Sigmoid colon (tissue), 7 donors: ENCODE measurements around the gene ITPR2. TPM values are rescaled to one million over a fixed set of nuclear protein-coding genes. Genes with fewer than 3 reads are reported as not detected.

Experiments
- DNase-seq: peaks from one replicate; pipeline ENCODE4 v3.0.0-alpha.2; 2019
- H3K27ac ChIP-seq, 4 donors: fragments of 200-600 bp; sonication (generic); one replicate each; pipeline ENCODE4 v1.5.1; 2016 to 2019; ENCODE audit warnings: mild to moderate bottlenecking in 1 of 4
- H3K27me3 ChIP-seq, 3 donors: fragments of 200-600 bp; sonication (generic); one replicate each; pipeline ENCODE4 v1.5.1; 2019; ENCODE audit warnings: mild to moderate bottlenecking in 1 of 3
- H3K36me3 ChIP-seq, 4 donors: fragments of 200-600 bp; sonication (generic); one replicate each; pipeline ENCODE4 v1.5.1; 2016 to 2019
- H3K4me1 ChIP-seq, 4 donors: fragments of 200-600 bp; sonication (generic); one replicate each; pipeline ENCODE4 v1.5.1; 2017 to 2019
- H3K4me3 ChIP-seq, 4 donors: fragments of 200-600 bp; sonication (generic); one replicate each; pipeline ENCODE4 v1.5.1; 2017 to 2019; ENCODE audit warnings: mild to moderate bottlenecking in 2 of 4, moderate library complexity in 1 of 4
- H3K9me3 ChIP-seq, 4 donors: fragments of 200-600 bp in 3 of 4; sonication (generic) in 3 of 4; one replicate each; pipeline versions ENCODE4 v1.5.1 to v1.6.1; 2013 to 2019
- EP300 ChIP-seq, 4 donors: sonication (generic); formaldehyde crosslinking; IDR thresholded peaks; one replicate each; pipeline ENCODE4 v1.6.1; 2017; ENCODE audit warnings: antibody characterized with exemption in 4 of 4
- POLR2A ChIP-seq, 2 donors: fragments of 450-650 bp; IDR thresholded peaks; one replicate each; pipeline ENCODE4 v1.6.1; 2016; ENCODE audit warnings: antibody characterized with exemption in 2 of 2, mild to moderate bottlenecking in 2 of 2, moderate library complexity in 2 of 2
- POLR2AphosphoS5 ChIP-seq, 4 donors: sonication (generic); formaldehyde crosslinking; IDR thresholded peaks; one replicate each; pipeline ENCODE4 v1.6.1; 2017; ENCODE audit warnings: antibody characterized with exemption in 4 of 4
- WGBS, 2 donors: extraction: QIAGEN DNeasy Blood & Tissue Kit; methylation state at CpG; one replicate each; pipeline ENCODE4 v1.1.7; 2013; 5-methylcytosine and 5-hydroxymethylcytosine counted together
- intact Hi-C: fragments of 100-400 bp; cut with DNase I; formaldehyde crosslinking; loops from one replicate; pipeline ENCODE4 v1.15.1; 2023
- polyA plus RNA-seq, 3 donors: library from polyadenylated mRNA; stranded (reverse); fragments of 200-250 nt; gene quantifications; one replicate each; pipeline ENCODE4 v1.2.3, GENCODE V29; 2013
- total RNA-seq, 4 donors: library from RNA; depleted of rRNA; stranded (reverse); fragments of >200 nt; gene quantifications; one replicate each; pipeline ENCODE4 v1.1.0, GENCODE V29; 2016
- TF ChIP-seq, protein P1 (sequence below), 4 experiments: fragments of 450-650 bp in 3 of 4; fragments of 200-600 bp in 1 of 4; IDR thresholded peaks; one replicate each; pipeline ENCODE4 v1.5.1; 2016 to 2019; ENCODE audit warnings: antibody characterized with exemption in 4 of 4, mild to moderate bottlenecking in 3 of 4, moderate library complexity in 2 of 4
- donor health status: healthy with polysubstance abuse.
- donor health status: Bipolar disorder and iron deficiency.
- donor health status: healthy.

ITPR2 gene
- total and polyA plus RNA-seq, 7 donors, result 1.4 to 78.1 (median 58.9) TPM

DNA sequence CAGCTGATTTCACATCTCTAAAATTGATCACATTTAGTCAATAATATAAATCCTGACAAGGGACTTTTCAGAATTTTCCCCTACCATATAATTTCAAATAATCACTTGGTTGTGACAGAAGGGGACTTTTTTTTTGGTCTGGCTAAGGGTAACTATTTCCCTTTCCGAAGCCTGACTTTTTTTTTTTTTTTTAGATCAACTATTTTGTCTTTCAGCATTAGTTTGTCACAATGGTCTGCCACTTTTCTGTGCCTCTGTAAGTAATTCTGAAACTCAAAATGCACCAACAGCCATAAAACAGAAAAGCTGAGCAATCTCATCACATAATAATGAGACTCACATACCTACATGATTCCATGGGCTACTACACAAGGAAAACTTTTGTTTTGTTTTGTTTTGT is 371.2 kb downstream of the ITPR2 start:
- intact Hi-C loops, result no loop called here
- no peaks in the 10 kb centered on the region for H3K4me1 ChIP-seq
- no peak for TF ChIP-seq POLR2AphosphoS5 (IDR thresholded peaks at IDR 0.05)
- TF ChIP-seq, protein P1, sequence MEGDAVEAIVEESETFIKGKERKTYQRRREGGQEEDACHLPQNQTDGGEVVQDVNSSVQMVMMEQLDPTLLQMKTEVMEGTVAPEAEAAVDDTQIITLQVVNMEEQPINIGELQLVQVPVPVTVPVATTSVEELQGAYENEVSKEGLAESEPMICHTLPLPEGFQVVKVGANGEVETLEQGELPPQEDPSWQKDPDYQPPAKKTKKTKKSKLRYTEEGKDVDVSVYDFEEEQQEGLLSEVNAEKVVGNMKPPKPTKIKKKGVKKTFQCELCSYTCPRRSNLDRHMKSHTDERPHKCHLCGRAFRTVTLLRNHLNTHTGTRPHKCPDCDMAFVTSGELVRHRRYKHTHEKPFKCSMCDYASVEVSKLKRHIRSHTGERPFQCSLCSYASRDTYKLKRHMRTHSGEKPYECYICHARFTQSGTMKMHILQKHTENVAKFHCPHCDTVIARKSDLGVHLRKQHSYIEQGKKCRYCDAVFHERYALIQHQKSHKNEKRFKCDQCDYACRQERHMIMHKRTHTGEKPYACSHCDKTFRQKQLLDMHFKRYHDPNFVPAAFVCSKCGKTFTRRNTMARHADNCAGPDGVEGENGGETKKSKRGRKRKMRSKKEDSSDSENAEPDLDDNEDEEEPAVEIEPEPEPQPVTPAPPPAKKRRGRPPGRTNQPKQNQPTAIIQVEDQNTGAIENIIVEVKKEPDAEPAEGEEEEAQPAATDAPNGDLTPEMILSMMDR (IDR thresholded peaks at IDR 0.05), result no peak
- no peak for TF ChIP-seq EP300 (IDR thresholded peaks at IDR 0.05)
- no peak for TF ChIP-seq POLR2A (IDR thresholded peaks at IDR 0.05)
- H3K27ac ChIP-seq, result no peak overlapping the region
- H3K27me3 ChIP-seq, result no peaks in the 10 kb centered on the region
- no peak overlapping the region for H3K4me3 ChIP-seq
- H3K9me3 ChIP-seq, result no peaks in the 10 kb centered on the region
- peaks cover 0 to 31% (median 3%) of the 10 kb centered on the region in 4 donors for H3K36me3 ChIP-seq
- WGBS, 2 donors, result 64 to 88% methylated on average over 1 of the region's 1 CpG
- DNase-seq, result no peak

DNA sequence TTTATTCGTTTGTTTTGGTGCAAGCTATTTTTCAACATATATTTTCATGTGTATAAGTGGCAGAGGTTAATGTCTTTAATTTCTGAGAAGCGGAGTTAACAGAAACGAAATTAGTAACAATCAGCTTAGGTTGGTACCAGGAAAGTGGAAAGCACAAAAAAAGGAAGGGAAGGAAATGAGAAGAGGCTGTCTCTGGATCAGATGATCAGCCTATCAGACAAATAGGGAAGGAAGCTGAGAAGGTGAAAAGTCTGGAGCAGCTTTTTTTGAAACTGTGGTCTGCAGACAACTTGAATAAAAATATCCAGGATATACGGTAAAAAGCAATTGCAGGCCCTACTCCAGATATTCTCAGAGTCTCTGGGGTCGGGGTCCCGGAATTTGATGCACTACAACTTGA is 372.6 kb downstream of the ITPR2 start:
- WGBS, 2 donors, result 78 to 92% methylated on average over 6 of the region's 6 CpGs
- no peak overlapping the region for H3K27ac ChIP-seq
- no peaks in the 10 kb centered on the region for H3K9me3 ChIP-seq
- H3K36me3 ChIP-seq, result peaks cover 0 to 31% (median 3%) of the 10 kb centered on the region in 4 donors
- no peaks in the 10 kb centered on the region for H3K27me3 ChIP-seq
- no peaks in the 10 kb centered on the region for H3K4me1 ChIP-seq
- intact Hi-C loops, result no loop called here
- no peak for TF ChIP-seq POLR2A (IDR thresholded peaks at IDR 0.05)
- TF ChIP-seq, protein P1 (IDR thresholded peaks at IDR 0.05), result no peak
- TF ChIP-seq POLR2AphosphoS5 (IDR thresholded peaks at IDR 0.05), result no peak
- no peak for TF ChIP-seq EP300 (IDR thresholded peaks at IDR 0.05)
- DNase-seq, result no peak
- no peak overlapping the region for H3K4me3 ChIP-seq

DNA sequence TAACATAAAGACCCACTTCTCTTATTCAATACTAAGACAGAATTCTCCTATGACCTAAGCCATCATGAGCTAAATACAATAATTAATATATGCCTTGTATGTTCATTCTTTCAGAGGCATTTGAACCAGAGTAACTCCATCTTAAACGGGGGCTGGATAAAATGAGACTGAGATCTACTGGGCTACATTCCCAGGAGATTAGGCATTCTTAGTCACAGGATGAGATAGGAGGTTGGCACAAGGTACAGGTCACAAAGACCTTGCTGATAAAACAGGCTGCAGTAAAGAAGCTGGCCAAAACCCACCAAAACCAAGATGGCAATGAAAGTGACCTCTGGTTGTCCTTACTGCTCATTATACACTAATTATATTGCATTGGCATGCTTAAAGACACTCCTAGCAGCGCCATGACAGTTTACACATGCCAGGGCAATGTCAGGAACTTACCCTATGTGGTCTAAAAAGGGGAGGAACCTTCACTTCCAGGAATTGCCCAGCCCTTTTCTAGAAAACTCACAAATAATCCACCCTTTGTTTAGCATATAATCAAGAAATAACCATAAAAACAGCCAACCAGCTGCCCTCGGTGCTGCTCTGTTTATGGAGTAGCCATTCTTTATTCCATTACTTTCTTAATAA is 376.9 kb downstream of the ITPR2 start:
- TF ChIP-seq, protein P1 (IDR thresholded peaks at IDR 0.05), result no peak
- no peak for TF ChIP-seq POLR2AphosphoS5 (IDR thresholded peaks at IDR 0.05)
- TF ChIP-seq POLR2A (IDR thresholded peaks at IDR 0.05), result no peak
- no peak for TF ChIP-seq EP300 (IDR thresholded peaks at IDR 0.05)
- H3K4me3 ChIP-seq, result no peak overlapping the region
- no peak overlapping the region for H3K27ac ChIP-seq
- peaks cover 0 to 15% (median 2%) of the 10 kb centered on the region in 4 donors for H3K36me3 ChIP-seq
- no peaks in the 10 kb centered on the region for H3K9me3 ChIP-seq
- 46 to 62% methylated on average over 3 of the region's 3 CpGs for WGBS, 2 donors
- H3K4me1 ChIP-seq, result no peaks in the 10 kb centered on the region
- intact Hi-C loops, result no loop called here
- H3K27me3 ChIP-seq, result no peaks in the 10 kb centered on the region
- DNase-seq, result no peak

DNA sequence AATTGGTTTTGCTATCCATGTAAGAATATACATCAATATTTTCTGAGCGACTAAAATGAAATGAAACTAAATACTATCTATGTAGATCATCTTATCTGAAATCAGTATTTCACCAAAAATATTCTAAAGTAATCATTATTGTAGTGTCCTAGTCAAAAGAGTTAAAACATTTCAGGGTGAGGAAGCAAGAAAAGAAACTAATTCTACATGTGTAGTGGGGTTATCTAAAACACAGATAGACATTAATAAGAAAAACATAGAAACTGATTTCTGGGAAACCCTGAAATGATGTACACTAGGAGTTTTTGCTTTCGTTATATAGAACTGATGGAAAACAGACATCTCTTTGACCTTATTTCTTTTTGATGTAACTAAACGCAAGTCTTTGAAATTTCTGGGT is 379.7 kb downstream of the ITPR2 start:
- no peak for DNase-seq
- intact Hi-C loops, result no loop called here
- no peaks in the 10 kb centered on the region for H3K27me3 ChIP-seq
- no peak for TF ChIP-seq POLR2AphosphoS5 (IDR thresholded peaks at IDR 0.05)
- no peak for TF ChIP-seq POLR2A (IDR thresholded peaks at IDR 0.05)
- no peak for TF ChIP-seq EP300 (IDR thresholded peaks at IDR 0.05)
- TF ChIP-seq, protein P1 (IDR thresholded peaks at IDR 0.05), result no peak
- no peaks in the 10 kb centered on the region for H3K4me1 ChIP-seq
- H3K27ac ChIP-seq, result no peak overlapping the region
- no peak overlapping the region for H3K4me3 ChIP-seq
- peaks cover 0 to 4% (median 2%) of the 10 kb centered on the region in 4 donors for H3K36me3 ChIP-seq
- 92 to 95% methylated on average over 3 of the region's 3 CpGs for WGBS, 2 donors
- H3K9me3 ChIP-seq, result no peaks in the 10 kb centered on the region

DNA sequence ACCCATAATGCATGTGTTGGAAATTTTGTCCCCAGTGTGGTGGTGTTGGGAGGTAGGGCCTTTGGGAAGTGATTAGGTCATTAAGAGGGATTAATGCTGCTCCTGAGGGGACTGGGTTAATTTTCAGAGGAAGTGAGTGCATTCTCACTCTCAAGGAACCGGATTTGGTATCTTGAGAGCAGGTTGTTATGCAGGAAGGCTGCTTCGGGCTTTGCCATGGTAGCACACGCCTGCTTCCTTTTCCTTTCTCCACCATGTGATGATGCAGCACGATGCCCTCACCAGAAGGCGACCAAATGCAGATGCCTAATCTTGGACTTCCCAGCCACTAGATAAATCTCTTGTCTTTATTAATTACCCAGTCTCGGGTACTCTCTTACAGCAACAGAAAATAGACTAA is 380.5 kb downstream of the ITPR2 start:
- 74 to 91% methylated on average over 6 of the region's 6 CpGs for WGBS, 2 donors
- no peak overlapping the region for H3K27ac ChIP-seq
- H3K4me3 ChIP-seq, result no peak overlapping the region
- DNase-seq, result no peak
- no peaks in the 10 kb centered on the region for H3K9me3 ChIP-seq
- H3K27me3 ChIP-seq, result no peaks in the 10 kb centered on the region
- peaks cover 0 to under 1% (median 0%) of the 10 kb centered on the region in 4 donors for H3K36me3 ChIP-seq
- no peaks in the 10 kb centered on the region for H3K4me1 ChIP-seq
- no peak for TF ChIP-seq POLR2A (IDR thresholded peaks at IDR 0.05)
- no peak for TF ChIP-seq EP300 (IDR thresholded peaks at IDR 0.05)
- TF ChIP-seq, protein P1 (IDR thresholded peaks at IDR 0.05), result no peak
- TF ChIP-seq POLR2AphosphoS5 (IDR thresholded peaks at IDR 0.05), result no peak
- intact Hi-C loops, result no loop called here
